ENCODE data around the gene SLC8A3. TPM values are rescaled to one million over a fixed set of nuclear protein-coding genes. Genes with fewer than 3 reads are reported as not detected.

SLC8A3 gene
- total and polyA plus RNA-seq, 10 of the 15 experiments (the other 5 are each of a cell fraction or from before 2014, with no cell fraction given): 0.04 to 0.17 (median 0.13) TPM; not detected in 3

DNA sequence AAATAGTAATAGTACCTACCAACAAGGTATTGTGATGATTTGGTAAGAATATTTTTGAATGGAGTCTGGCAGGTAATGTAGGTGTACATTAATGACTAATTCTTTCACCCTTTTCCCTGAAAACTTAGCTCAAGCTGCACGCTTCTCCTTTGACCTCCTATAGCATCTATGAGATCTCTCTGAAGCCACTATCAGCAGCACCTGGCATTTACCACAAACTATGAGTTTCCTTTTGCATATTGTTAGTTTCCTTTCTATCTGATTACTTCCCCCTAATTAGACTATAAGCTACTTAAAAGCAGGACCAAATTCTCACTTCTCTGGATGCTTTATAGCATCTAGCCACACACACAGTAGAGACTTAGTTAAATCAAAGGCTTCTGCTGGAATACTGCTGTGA, 48.1 kb downstream of the SLC8A3 start:
- Histone ChIP-seq H3K27me3 (replicated peaks in 1 of 2; ENCODE audit: control insufficient read depth in 2 of 2, insufficient read depth in 2 of 2, low read length in 1 of 2) (peaks cover 0 to 3% of the 10 kb centered on the region in 2 experiments; a peak in 2 of 4 replicates), H4K20me1 (ENCODE audit: control insufficient read depth, insufficient read depth) (no peaks in the 10 kb centered on the region), H3K9ac (ENCODE audit: control insufficient read depth, insufficient read depth, low read length) (no peak overlapping the region), H3K36me3 (ENCODE audit: control insufficient read depth in 2 of 2, insufficient read depth in 2 of 2, low read length in 1 of 2) (no peaks in the 10 kb centered on the region), H2AFZ (ENCODE audit: control insufficient read depth, low read depth, low read length) (no peak overlapping the region), H3K4me1 (ENCODE audit: control insufficient read depth, insufficient read depth, low read length) (no peaks in the 10 kb centered on the region), H3K4me3 (no peak overlapping the region), H3K9me3 (replicated peaks; ENCODE audit: control insufficient read depth, insufficient read depth, low read length) (no peaks in the 10 kb centered on the region), H3K27ac (ENCODE audit: control insufficient read depth, insufficient read depth) (no peak overlapping the region), H3K4me2 (ENCODE audit: control insufficient read depth, insufficient read depth) (no peak overlapping the region), H3K79me2 (ENCODE audit: control insufficient read depth, insufficient read depth, low read length) (no peaks in the 10 kb centered on the region)
- BruUV-seq (replicated peaks): no TSS peak
- no peak for ATAC-seq
- in situ Hi-C loops (cut with MboI): no loop called here
- TF ChIP-seq POLR2AphosphoS5 (IDR thresholded peaks at IDR 0.05; ENCODE audit: low read length): no peak
- no peak for TF ChIP-seq MEF2B (IDR thresholded peaks at IDR 0.05; ENCODE audit: partially characterized antibody, poor library complexity, severe bottlenecking)
- TF ChIP-seq, protein P1, sequence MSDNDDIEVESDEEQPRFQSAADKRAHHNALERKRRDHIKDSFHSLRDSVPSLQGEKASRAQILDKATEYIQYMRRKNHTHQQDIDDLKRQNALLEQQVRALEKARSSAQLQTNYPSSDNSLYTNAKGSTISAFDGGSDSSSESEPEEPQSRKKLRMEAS (IDR thresholded peaks at IDR 0.05; ENCODE audit: low read depth, low read length): no peak
- TF ChIP-seq EZH2 (IDR thresholded peaks at IDR 0.05; ENCODE audit: borderline replicate concordance, control insufficient read depth, low read depth, low read length): no peak
- TF ChIP-seq, protein P2, sequence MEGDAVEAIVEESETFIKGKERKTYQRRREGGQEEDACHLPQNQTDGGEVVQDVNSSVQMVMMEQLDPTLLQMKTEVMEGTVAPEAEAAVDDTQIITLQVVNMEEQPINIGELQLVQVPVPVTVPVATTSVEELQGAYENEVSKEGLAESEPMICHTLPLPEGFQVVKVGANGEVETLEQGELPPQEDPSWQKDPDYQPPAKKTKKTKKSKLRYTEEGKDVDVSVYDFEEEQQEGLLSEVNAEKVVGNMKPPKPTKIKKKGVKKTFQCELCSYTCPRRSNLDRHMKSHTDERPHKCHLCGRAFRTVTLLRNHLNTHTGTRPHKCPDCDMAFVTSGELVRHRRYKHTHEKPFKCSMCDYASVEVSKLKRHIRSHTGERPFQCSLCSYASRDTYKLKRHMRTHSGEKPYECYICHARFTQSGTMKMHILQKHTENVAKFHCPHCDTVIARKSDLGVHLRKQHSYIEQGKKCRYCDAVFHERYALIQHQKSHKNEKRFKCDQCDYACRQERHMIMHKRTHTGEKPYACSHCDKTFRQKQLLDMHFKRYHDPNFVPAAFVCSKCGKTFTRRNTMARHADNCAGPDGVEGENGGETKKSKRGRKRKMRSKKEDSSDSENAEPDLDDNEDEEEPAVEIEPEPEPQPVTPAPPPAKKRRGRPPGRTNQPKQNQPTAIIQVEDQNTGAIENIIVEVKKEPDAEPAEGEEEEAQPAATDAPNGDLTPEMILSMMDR (IDR thresholded peaks at IDR 0.05 in 2 of 3, conservative IDR thresholded peaks at IDR 0.05 in 1 of 3; ENCODE audit: control insufficient read depth in 2 of 3, extremely low read depth in 1 of 3, insufficient read depth in 1 of 3, low read depth in 3 of 3, low read length in 3 of 3): no peak
- TF ChIP-seq BCL11A (IDR thresholded peaks at IDR 0.05; ENCODE audit: low read depth, low read length): no peak
- TF ChIP-seq, protein P3, sequence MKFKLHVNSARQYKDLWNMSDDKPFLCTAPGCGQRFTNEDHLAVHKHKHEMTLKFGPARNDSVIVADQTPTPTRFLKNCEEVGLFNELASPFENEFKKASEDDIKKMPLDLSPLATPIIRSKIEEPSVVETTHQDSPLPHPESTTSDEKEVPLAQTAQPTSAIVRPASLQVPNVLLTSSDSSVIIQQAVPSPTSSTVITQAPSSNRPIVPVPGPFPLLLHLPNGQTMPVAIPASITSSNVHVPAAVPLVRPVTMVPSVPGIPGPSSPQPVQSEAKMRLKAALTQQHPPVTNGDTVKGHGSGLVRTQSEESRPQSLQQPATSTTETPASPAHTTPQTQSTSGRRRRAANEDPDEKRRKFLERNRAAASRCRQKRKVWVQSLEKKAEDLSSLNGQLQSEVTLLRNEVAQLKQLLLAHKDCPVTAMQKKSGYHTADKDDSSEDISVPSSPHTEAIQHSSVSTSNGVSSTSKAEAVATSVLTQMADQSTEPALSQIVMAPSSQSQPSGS (IDR thresholded peaks at IDR 0.05; ENCODE audit: low read length): no peak
- TF ChIP-seq, protein P4, sequence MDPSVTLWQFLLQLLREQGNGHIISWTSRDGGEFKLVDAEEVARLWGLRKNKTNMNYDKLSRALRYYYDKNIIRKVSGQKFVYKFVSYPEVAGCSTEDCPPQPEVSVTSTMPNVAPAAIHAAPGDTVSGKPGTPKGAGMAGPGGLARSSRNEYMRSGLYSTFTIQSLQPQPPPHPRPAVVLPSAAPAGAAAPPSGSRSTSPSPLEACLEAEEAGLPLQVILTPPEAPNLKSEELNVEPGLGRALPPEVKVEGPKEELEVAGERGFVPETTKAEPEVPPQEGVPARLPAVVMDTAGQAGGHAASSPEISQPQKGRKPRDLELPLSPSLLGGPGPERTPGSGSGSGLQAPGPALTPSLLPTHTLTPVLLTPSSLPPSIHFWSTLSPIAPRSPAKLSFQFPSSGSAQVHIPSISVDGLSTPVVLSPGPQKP (IDR thresholded peaks at IDR 0.05; ENCODE audit: low read depth, low read length): no peak
- no peak for TF ChIP-seq ZNF384 (IDR thresholded peaks at IDR 0.05; ENCODE audit: borderline replicate concordance, low read depth, low read length)
- TF ChIP-seq, protein P5, sequence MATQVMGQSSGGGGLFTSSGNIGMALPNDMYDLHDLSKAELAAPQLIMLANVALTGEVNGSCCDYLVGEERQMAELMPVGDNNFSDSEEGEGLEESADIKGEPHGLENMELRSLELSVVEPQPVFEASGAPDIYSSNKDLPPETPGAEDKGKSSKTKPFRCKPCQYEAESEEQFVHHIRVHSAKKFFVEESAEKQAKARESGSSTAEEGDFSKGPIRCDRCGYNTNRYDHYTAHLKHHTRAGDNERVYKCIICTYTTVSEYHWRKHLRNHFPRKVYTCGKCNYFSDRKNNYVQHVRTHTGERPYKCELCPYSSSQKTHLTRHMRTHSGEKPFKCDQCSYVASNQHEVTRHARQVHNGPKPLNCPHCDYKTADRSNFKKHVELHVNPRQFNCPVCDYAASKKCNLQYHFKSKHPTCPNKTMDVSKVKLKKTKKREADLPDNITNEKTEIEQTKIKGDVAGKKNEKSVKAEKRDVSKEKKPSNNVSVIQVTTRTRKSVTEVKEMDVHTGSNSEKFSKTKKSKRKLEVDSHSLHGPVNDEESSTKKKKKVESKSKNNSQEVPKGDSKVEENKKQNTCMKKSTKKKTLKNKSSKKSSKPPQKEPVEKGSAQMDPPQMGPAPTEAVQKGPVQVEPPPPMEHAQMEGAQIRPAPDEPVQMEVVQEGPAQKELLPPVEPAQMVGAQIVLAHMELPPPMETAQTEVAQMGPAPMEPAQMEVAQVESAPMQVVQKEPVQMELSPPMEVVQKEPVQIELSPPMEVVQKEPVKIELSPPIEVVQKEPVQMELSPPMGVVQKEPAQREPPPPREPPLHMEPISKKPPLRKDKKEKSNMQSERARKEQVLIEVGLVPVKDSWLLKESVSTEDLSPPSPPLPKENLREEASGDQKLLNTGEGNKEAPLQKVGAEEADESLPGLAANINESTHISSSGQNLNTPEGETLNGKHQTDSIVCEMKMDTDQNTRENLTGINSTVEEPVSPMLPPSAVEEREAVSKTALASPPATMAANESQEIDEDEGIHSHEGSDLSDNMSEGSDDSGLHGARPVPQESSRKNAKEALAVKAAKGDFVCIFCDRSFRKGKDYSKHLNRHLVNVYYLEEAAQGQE (IDR thresholded peaks at IDR 0.05; ENCODE audit: low read depth, low read length): no peak
- TF ChIP-seq POLR2A (IDR thresholded peaks at IDR 0.05; ENCODE audit: low read depth, low read length): no peak
- TF ChIP-seq KAT2A (conservative IDR thresholded peaks at IDR 0.05; ENCODE audit: control insufficient read depth, low read depth, low read length): no peak
- ChIA-PET RAD21 (ENCODE audit: unreplicated experiment) (interaction anchor here (1.0 kb wide), 1 partner anchor 115 kb away, joined by 4 read pairs; no protein-coding TSS in a partner anchor), CTCF (interaction anchor here (0.7 to 0.9 kb wide), 2 partner anchors 44 to 1032 kb away, joined by 3 read pairs; no protein-coding TSS in a partner anchor), SMC1A (ENCODE audit: uncharacterized antibody, unreplicated experiment) (interaction anchor here (0.6 to 1.3 kb wide), 3 partner anchors 53 to 142 kb away, joined by 3 read pairs; no protein-coding TSS in a partner anchor), POLR2A (no interaction called here)
- 0% methylated on average over 1 of the region's 1 CpG for WGBS (ENCODE audit: insufficient coverage, insufficient replicate concordance, low lambda C conversion rate, missing lambda C conversion rate)
- intact Hi-C loops (cut with micrococcal nuclease; ENCODE audit: unreplicated experiment): no loop called here
- no peak for DNase-seq (ENCODE audit: low read depth, low spot score)
- FAIRE-seq: no peak
